ENCODE results near the gene BMPR1B. TPM values are rescaled to one million over a fixed set of nuclear protein-coding genes. Genes with fewer than 3 reads are reported as not detected.

Gene BMPR1B
- total RNA-seq, 2 experiments from 2014 or later, result not detected

DNA sequence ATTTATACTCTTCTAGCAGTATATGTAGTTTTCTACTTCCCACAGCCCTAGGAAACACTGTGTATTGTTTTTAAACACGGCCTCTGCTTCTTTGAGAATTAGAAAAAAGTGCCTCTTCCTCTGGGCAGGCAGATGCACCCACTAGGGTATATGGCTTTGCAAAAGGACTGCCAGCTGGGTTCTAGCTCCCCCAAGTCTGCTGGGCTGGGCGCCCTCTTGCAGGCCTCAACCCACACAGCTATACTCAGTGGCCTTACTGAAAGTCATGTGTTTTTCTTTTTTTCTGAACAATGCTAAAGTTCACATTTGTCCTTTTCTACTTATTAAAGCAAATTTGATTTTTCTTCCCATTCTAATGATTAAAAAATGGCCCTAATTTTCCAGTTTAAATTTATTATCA is 35.5 kb upstream of the BMPR1B start:
- Mint-ChIP-seq H3K27me3 (no peaks in the 10 kb centered on the region), H3K9me3 (no peaks in the 10 kb centered on the region), H3K36me3 (ENCODE audit: low read depth) (no peaks in the 10 kb centered on the region), H3K4me3 (no peak overlapping the region), H3K27ac (no peak overlapping the region), H3K4me1 (ENCODE audit: low read depth) (no peaks in the 10 kb centered on the region)
- DNase-seq (no peak), ATAC-seq (no peak)
- CTCF ChIA-PET, result no interaction called here
- intact Hi-C loops (cut with micrococcal nuclease), result no loop called here
- TF ChIP-seq, protein P1, sequence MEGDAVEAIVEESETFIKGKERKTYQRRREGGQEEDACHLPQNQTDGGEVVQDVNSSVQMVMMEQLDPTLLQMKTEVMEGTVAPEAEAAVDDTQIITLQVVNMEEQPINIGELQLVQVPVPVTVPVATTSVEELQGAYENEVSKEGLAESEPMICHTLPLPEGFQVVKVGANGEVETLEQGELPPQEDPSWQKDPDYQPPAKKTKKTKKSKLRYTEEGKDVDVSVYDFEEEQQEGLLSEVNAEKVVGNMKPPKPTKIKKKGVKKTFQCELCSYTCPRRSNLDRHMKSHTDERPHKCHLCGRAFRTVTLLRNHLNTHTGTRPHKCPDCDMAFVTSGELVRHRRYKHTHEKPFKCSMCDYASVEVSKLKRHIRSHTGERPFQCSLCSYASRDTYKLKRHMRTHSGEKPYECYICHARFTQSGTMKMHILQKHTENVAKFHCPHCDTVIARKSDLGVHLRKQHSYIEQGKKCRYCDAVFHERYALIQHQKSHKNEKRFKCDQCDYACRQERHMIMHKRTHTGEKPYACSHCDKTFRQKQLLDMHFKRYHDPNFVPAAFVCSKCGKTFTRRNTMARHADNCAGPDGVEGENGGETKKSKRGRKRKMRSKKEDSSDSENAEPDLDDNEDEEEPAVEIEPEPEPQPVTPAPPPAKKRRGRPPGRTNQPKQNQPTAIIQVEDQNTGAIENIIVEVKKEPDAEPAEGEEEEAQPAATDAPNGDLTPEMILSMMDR (IDR thresholded peaks at IDR 0.05), result no peak
- POLR2A ChIA-PET, result no interaction called here

DNA sequence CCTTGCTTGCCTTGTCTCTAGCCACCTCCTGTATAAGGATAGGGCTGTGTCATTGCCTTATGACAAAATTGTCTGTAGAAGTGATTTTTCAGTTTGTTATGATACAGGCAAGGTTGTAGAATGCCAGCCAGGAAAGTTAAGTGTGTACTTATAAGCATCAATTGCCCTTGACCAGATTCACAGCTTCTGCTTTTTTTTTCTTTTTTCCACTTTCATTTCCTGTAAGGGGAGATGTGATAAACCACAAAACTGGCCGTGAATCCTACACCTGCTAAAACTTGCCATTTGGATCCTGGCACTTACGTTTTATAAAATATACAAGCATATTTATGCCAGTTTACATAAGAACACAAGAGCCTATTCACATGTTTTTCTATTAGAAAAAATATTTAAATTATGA is 35.0 kb upstream of the BMPR1B start:
- Mint-ChIP-seq H3K27ac (no peak overlapping the region), H3K4me3 (no peak overlapping the region), H3K27me3 (no peaks in the 10 kb centered on the region), H3K36me3 (ENCODE audit: low read depth) (no peaks in the 10 kb centered on the region), H3K9me3 (no peaks in the 10 kb centered on the region), H3K4me1 (ENCODE audit: low read depth) (no peaks in the 10 kb centered on the region)
- TF ChIP-seq, protein P1 (IDR thresholded peaks at IDR 0.05), result no peak
- ATAC-seq (no peak), DNase-seq (no peak)
- ChIA-PET CTCF (interaction anchor here (0.5 kb wide), 1 partner anchor 1439 kb away, joined by 3 read pairs; no protein-coding TSS in a partner anchor), POLR2A (no interaction called here)
- intact Hi-C loops (cut with micrococcal nuclease), result no loop called here

DNA sequence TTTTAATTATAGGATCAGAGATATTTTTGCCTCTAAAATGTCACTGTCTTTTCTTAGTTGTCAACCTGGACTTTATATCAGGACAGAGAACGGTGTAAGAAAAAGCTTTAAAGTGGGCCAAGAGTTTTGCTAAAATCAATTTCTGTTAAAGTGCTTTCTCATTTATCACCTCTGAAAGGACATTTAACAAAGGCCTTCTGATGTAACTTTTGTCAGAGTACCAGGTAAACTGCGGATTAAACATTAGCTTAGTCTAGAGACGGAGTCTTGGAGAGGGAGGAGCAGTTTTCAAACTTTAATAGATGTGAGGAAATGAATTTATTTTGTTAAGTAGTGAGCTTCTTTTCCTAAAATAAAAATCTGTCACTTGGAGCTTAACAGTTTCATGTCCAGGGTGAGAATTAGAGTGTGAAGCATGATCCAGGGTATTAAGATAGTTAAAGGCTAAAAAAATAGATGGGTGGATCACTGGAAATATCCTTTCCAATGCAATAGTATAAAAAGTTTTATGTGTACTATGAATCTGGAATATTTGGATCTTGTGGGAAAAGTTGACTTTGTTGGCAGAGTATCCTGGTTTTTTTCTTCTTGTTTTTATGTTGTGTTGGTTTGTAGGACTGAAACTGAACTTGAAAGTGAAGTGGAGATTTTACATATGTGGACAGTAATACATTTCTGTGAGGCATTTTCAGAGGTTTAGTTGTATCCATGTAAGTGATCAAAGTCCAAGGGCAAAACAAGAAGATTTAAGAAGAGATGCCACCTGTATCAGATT is 33.6 kb upstream of the BMPR1B start:
- H3K4me3 Mint-ChIP-seq, result no peak overlapping the region
- CTCF ChIA-PET, result no interaction called here
- TF ChIP-seq, protein P1 (IDR thresholded peaks at IDR 0.05), result no peak
- ATAC-seq (no peak), DNase-seq (no peak)
- H3K27me3 Mint-ChIP-seq, result peaks cover 2% of the 10 kb centered on the region
- H3K36me3 Mint-ChIP-seq (ENCODE audit: low read depth), result no peaks in the 10 kb centered on the region
- intact Hi-C loops (cut with micrococcal nuclease), result no loop called here
- H3K9me3 Mint-ChIP-seq, result no peaks in the 10 kb centered on the region
- POLR2A ChIA-PET, result no interaction called here
- no peaks in the 10 kb centered on the region for H3K4me1 Mint-ChIP-seq (ENCODE audit: low read depth)
- H3K27ac Mint-ChIP-seq, result no peak overlapping the region

DNA sequence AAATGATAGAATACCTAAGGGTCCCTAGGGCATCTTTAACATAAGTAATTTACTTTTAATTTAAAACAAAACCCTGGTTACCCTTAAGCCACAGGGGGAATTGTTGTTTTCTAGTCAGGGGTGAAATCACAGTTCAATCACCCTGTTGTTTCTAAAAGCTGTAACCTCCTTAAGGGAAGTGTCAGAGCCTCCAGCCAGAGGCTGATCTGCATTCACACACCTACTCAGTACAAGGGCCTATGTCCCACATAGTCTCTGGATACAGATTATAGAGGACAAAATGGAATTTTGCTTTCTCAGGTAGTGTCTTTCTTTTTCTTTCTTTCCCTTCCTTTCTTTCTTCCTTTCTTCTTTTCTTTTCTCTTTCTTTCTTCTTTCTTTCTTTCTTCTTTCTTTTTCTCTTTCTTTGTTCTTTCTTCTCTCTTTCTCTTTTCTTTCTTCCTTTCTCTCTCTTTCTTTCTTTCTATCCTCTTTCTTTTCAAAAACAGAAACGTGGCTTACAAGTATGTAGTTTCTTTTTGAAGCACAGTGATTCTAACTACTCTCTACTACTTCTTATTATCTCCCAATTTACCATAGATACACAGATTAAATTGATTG is 31.1 kb upstream of the BMPR1B start:
- CTCF ChIA-PET, result no interaction called here
- POLR2A ChIA-PET, result no interaction called here
- Mint-ChIP-seq H3K36me3 (ENCODE audit: low read depth) (no peaks in the 10 kb centered on the region), H3K4me1 (ENCODE audit: low read depth) (no peaks in the 10 kb centered on the region), H3K4me3 (no peak overlapping the region), H3K27me3 (peaks cover 2% of the 10 kb centered on the region), H3K27ac (no peak overlapping the region), H3K9me3 (no peaks in the 10 kb centered on the region)
- ATAC-seq (no peak), DNase-seq (no peak)
- TF ChIP-seq, protein P1 (IDR thresholded peaks at IDR 0.05), result no peak
- intact Hi-C loops (cut with micrococcal nuclease), result no loop called here

DNA sequence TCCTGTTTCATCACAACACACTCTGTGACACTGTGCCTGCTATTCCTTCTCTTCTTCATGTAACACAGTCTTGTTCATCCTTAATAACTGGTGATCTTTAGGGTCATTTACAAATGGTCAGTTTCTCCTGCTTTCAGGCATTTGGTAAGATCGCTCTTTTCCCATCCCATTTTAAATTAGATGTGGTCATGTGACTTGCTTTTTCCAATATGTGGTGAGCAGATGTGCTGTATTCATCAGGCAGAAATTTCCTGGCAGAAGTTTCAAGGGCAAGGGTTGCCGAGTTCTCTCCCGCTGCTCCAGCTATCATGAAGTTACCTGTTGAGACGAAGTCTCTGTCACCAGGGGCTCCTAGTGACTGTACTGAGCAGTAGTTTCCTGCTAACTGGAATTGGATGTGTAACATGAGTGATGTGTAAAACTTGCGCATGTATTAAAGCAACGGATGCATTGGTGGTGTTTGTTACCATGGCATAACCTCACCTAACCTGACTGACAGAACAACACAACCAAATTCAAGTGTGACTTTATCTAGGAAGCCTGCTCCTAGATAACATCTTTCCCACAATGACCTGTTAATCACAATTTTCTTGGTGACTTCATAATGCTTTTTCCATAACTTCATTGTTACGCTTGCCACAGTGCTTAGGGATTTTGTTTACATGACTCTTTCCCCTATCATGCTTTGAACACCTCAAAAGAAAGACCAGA is 29.5 kb upstream of the BMPR1B start:
- H3K4me3 Mint-ChIP-seq, result no peak overlapping the region
- no peaks in the 10 kb centered on the region for H3K9me3 Mint-ChIP-seq
- H3K36me3 Mint-ChIP-seq (ENCODE audit: low read depth), result no peaks in the 10 kb centered on the region
- no peak for DNase-seq
- CTCF ChIA-PET, result no interaction called here
- intact Hi-C loops (cut with micrococcal nuclease), result no loop called here
- POLR2A ChIA-PET, result no interaction called here
- peaks cover 2% of the 10 kb centered on the region for H3K27me3 Mint-ChIP-seq
- TF ChIP-seq, protein P1 (IDR thresholded peaks at IDR 0.05), result no peak
- no peak overlapping the region for H3K27ac Mint-ChIP-seq
- no peak for ATAC-seq
- H3K4me1 Mint-ChIP-seq (ENCODE audit: low read depth), result no peaks in the 10 kb centered on the region
